HL-60 (cell line): ENCODE results near the gene ADCY5.

ENCODE experiments used
- DNase-seq, 2 experiments: peaks; one replicate each; pipeline ENCODE4 v3.0.0-alpha.2; 2010 to 2020; ENCODE audit warnings: low read depth in 1 of 2, low spot score in 1 of 2
- H3K27ac ChIP-seq: fragments of 250-450 bp; sonication (Bioruptor Pico); replicated peaks from 2 replicates; pipeline ENCODE4 v1.5.1; 2020; ENCODE audit warnings: mild to moderate bottlenecking, moderate library complexity
- H3K27me3 ChIP-seq: fragments of 250-450 bp; sonication (Bioruptor Pico); 2 replicates; pipeline ENCODE4 v1.5.1; 2021; ENCODE audit warnings: mild to moderate bottlenecking, moderate library complexity; ENCODE audit not compliant: insufficient read depth, poor library complexity, severe bottlenecking
- H3K4me3 ChIP-seq: replicated peaks from 2 replicates; pipeline ENCODE4 v1.5.1; 2011; ENCODE audit warnings: mild to moderate bottlenecking, control low read depth, low read length; ENCODE audit not compliant: insufficient read depth
- CTCF ChIP-seq: IDR thresholded peaks from one replicate; pipeline ENCODE4 v1.5.1; 2011; ENCODE audit warnings: low read length, control low read depth, inconsistent platforms; ENCODE audit not compliant: insufficient read depth
- GABPA ChIP-seq: IDR thresholded peaks from 2 replicates; pipeline ENCODE4 v1.6.1; 2012; ENCODE audit warnings: low read depth
- POLR2AphosphoS5 ChIP-seq: IDR thresholded peaks from 2 replicates; pipeline ENCODE4 v1.6.1; 2012; ENCODE audit warnings: low read depth
- REST ChIP-seq: IDR thresholded peaks from 2 replicates; pipeline ENCODE4 v1.6.1; 2012; ENCODE audit warnings: low read depth; ENCODE audit not compliant: insufficient replicate concordance
- SPI1 ChIP-seq: IDR thresholded peaks from 2 replicates; pipeline ENCODE4 v1.6.1; 2012; ENCODE audit warnings: low read depth, mild to moderate bottlenecking, borderline replicate concordance

The ADCY5 gene

GRCh38 chr3:123338620-123339061 lies 110.2 kb downstream of the ADCY5 start:
- Histone ChIP-seq H3K27me3 (no peaks in the 10 kb centered on the region), H3K4me3 (no peak overlapping the region), H3K27ac (no peak overlapping the region)
- TF ChIP-seq CTCF: no peak
- TF ChIP-seq GABPA: no peak
- no peak for TF ChIP-seq SPI1
- no peak for TF ChIP-seq REST
- TF ChIP-seq POLR2AphosphoS5: no peak
- DNase-seq: no peak

- H3K27me3 ChIP-seq: no peaks in the 10 kb centered on the region
- H3K27ac ChIP-seq: no peak overlapping the region
- no peak overlapping the region for H3K4me3 ChIP-seq
- TF ChIP-seq SPI1 (no peak), REST (no peak), GABPA (no peak), POLR2AphosphoS5 (no peak), CTCF (no peak)
- DNase-seq: no peak
These were observed 110.8 kb downstream of the ADCY5 start for GRCh38 chr3:123337948-123338619.

GRCh38 chr3:123337226-123337625 lies 111.7 kb downstream of the ADCY5 start:
- TF ChIP-seq CTCF (no peak), SPI1 (no peak), POLR2AphosphoS5 (no peak), GABPA (no peak), REST (no peak)
- no peak overlapping the region for H3K4me3 ChIP-seq
- no peaks in the 10 kb centered on the region for H3K27me3 ChIP-seq
- H3K27ac ChIP-seq: no peak overlapping the region
- DNase-seq: no peak
